B cell (primary cell): Measurements from ENCODE around the gene NCOA5.

ENCODE experiments used
- CTCF ChIP-seq: fragments of 200-600 bp; IDR thresholded peaks from one replicate; pipeline ENCODE4 v1.8.0; 2022; ENCODE audit warnings: antibody characterized with exemption, mild to moderate bottlenecking
- EZH2 ChIP-seq: IDR thresholded peaks from 2 replicates; pipeline ENCODE4 v1.6.1; 2012; ENCODE audit warnings: borderline replicate concordance, low read depth, mild to moderate bottlenecking, moderate library complexity, low read length; ENCODE audit not compliant: insufficient read depth, poor library complexity, severe bottlenecking

- no peak for TF ChIP-seq CTCF
- TF ChIP-seq EZH2, result no peak
Measured at GRCh38 chr20:46049815-46050214, 39.9 kb downstream of the NCOA5 start.
